Breast epithelium (tissue), 4 donors: ENCODE data around the gene ARL5C. TPM values are rescaled to one million over a fixed set of nuclear protein-coding genes. Genes with fewer than 3 reads are reported as not detected.

Source experiments
- DNase-seq, 2 donors: peaks; one replicate each; pipeline ENCODE4 v3.0.0-alpha.2; 2019; ENCODE audit warnings: low spot score in 2 of 2
- H3K27ac ChIP-seq, 2 donors: fragments of 200-600 bp; sonication (generic) in 1 of 2; one replicate each; pipeline ENCODE4 v1.5.1; 2016 to 2019; ENCODE audit warnings: mild to moderate bottlenecking in 1 of 2
- H3K27me3 ChIP-seq, 2 donors: fragments of 200-600 bp; sonication (generic) in 1 of 2; one replicate each; pipeline versions ENCODE4 v1.5.1 to v1.6.0; 2017 to 2019; ENCODE audit warnings: control low read depth in 1 of 2, mild to moderate bottlenecking in 1 of 2
- H3K36me3 ChIP-seq: fragments of 200-600 bp; one replicate; pipeline ENCODE4 v1.5.1; 2019
- H3K4me1 ChIP-seq, 2 donors: fragments of 200-600 bp; sonication (generic); one replicate each; pipeline ENCODE4 v1.5.1; 2016 to 2019; ENCODE audit warnings: control low read depth in 1 of 2
- H3K4me3 ChIP-seq, 3 donors: fragments of 200-600 bp; sonication (generic); 1 replicate in 2 of 3; 2 replicates in 1 of 3; pipeline ENCODE4 v1.5.1; 2016 to 2019; ENCODE audit warnings: mild to moderate bottlenecking in 3 of 3, moderate library complexity in 2 of 3
- H3K9me3 ChIP-seq, 2 donors: fragments of 200-600 bp; sonication (generic) in 1 of 2; one replicate each; pipeline ENCODE4 v1.5.1; 2016 to 2019; ENCODE audit warnings: control low read depth in 1 of 2
- POLR2A ChIP-seq: fragments of 450-650 bp; IDR thresholded peaks from one replicate; pipeline ENCODE4 v1.6.1; 2016; ENCODE audit warnings: antibody characterized with exemption, mild to moderate bottlenecking, moderate library complexity
- POLR2AphosphoS5 ChIP-seq, 3 donors: sonication (generic); formaldehyde crosslinking; IDR thresholded peaks; one replicate each; pipeline ENCODE4 v1.6.1; 2017; ENCODE audit warnings: antibody characterized with exemption in 3 of 3
- intact Hi-C: fragments of 100-400 bp; cut with DNase I; formaldehyde crosslinking; loops from one replicate; pipeline ENCODE4 v1.15.1; 2023; ENCODE audit warnings: low total_unique reads
- total RNA-seq, 3 donors: library from RNA; depleted of rRNA; stranded (reverse); fragments of >200 nt; gene quantifications; one replicate each; pipeline ENCODE4 v1.1.0, GENCODE V29; 2016
- TF ChIP-seq, protein P1 (sequence below), 3 donors: fragments of 450-650 bp; IDR thresholded peaks; one replicate each; pipeline ENCODE4 v1.5.1; 2016 to 2017; ENCODE audit warnings: antibody characterized with exemption in 3 of 3, mild to moderate bottlenecking in 3 of 3, moderate library complexity in 3 of 3

The ARL5C gene
- total RNA-seq, 3 donors from 2014 or later = not detected

DNA sequence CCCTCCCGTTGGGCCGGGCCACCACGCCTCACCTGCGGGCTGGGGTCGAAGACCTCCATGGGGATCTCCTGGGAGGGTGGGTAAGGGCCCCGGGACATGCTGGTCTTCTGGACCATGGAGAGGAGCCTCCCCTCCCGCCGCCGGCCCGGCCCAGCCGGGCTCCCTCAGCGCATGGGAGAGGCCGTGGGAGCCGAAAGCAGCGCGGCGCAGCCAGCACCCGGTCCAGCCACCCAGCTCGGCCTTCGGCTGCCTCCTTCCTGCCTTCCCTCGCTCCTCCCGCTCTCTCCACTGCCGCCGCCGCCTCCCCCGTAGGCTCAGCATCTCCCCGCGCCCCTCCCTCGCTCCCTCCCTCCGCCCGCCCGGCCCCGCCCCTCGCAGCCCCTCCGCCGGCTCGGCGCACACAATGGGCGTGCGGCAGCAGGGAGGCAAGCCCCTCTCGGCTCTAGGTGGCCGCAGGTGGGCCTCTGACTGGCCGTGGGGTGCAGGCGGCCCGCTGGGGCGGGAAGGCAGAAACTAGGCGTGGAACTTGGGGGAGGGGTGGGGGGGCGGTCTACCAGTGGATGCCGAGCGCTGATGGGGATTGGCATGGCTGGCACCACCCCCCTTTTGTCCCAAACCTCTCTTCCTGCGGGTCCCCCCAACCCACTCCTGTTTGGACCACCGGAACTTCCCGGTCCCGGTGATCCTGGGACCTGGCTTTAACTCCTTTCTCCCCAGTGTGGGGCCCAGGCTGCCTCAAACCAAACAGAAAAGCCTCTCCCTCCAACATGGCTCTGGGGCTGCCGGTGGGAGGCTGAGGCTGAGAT is 31.6 kb upstream of the ARL5C start, which contains the start of gene CACNB1:
TSS of gene CACNB1 (minus strand) at position 290 of the 806 bp plus-strand sequence. CDS start at position 116, 174 bp downstream.
- peaks cover 3% of the 10 kb centered on the region for H3K36me3 ChIP-seq
- H3K4me3 ChIP-seq = peak within 1 kb of the TSS; percentile 80 to 93 (median 81)
- intact Hi-C loops = no loop called here
- H3K9me3 ChIP-seq = no peaks in the 10 kb centered on the region
- TF ChIP-seq POLR2A (no peak), POLR2AphosphoS5 (IDR thresholded peaks at IDR 0.05) (no peak)
- TF ChIP-seq, protein P1, sequence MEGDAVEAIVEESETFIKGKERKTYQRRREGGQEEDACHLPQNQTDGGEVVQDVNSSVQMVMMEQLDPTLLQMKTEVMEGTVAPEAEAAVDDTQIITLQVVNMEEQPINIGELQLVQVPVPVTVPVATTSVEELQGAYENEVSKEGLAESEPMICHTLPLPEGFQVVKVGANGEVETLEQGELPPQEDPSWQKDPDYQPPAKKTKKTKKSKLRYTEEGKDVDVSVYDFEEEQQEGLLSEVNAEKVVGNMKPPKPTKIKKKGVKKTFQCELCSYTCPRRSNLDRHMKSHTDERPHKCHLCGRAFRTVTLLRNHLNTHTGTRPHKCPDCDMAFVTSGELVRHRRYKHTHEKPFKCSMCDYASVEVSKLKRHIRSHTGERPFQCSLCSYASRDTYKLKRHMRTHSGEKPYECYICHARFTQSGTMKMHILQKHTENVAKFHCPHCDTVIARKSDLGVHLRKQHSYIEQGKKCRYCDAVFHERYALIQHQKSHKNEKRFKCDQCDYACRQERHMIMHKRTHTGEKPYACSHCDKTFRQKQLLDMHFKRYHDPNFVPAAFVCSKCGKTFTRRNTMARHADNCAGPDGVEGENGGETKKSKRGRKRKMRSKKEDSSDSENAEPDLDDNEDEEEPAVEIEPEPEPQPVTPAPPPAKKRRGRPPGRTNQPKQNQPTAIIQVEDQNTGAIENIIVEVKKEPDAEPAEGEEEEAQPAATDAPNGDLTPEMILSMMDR (IDR thresholded peaks at IDR 0.05) = no peak
- peak in 1 of 2 donors; percentile 65 for DNase-seq
- H3K27ac ChIP-seq = peak within 1 kb of the TSS; percentile 97 to 98
- no peaks in the 10 kb centered on the region for H3K27me3 ChIP-seq
- peaks cover 12 to 18% of the 10 kb centered on the region in 2 donors for H3K4me1 ChIP-seq

DNA sequence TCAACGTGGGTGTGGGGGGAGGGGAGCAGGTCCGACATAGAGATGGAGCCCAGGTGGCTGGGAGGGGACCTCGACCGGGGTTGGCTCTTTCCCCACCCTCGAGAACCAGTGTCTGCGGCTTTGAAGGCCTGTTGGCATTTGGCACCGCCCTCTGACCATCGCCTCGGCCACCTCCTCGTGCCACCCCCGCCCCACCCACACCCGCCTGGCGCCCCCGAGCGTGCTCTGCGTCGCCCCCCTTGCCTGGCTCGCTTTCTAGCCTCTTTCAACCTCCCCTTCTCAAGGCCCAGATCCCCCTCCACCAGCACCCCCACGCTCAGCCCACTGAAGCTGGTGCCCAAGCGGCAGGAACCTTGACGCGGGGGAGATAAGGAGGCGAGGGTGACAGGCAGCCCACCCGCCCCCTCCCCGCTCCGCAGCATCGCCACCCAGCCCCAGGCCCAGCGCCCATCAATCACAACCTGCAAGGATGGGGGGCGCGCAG is 30.9 kb upstream of the ARL5C start:
- Histone ChIP-seq H3K36me3 (no peaks in the 10 kb centered on the region), H3K9me3 (no peaks in the 10 kb centered on the region), H3K4me1 (peaks cover 11 to 18% of the 10 kb centered on the region in 2 donors), H3K27me3 (no peaks in the 10 kb centered on the region), H3K27ac (peak overlapping the region; percentile 70 to 97), H3K4me3 (peak overlapping the region; percentile 80 to 93 (median 81))
- DNase-seq = no peak
- TF ChIP-seq POLR2A (no peak), POLR2AphosphoS5 (IDR thresholded peaks at IDR 0.05) (no peak)
- TF ChIP-seq, protein P1 (IDR thresholded peaks at IDR 0.05) = no peak
- intact Hi-C loops = no loop called here

DNA sequence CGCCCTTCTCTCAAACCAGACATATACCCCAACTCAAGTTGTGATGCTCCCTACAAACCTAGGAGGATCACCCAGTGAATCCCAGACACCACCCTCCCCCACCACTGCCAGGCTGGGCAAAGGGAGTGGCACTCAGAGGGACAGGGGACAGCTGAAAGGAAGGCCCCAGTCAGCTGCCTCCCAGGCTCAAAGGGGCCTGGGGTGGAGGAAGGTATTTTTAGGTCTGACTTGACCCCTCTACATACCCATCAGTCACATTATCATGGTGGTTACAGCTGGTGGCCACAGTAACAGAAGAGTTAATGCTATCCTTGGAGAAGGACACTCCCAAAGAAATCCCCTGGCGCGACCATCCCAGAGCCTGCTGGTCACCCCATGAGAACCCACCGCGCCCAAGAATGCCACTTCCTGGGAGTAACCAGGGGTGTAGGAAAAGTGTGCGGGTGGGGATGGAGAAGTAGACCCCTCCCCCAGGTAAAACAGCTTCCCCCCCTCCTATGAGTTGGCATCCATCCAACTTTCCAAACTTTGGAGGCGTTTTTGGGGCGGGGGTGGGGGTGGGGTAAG is 30.4 kb upstream of the ARL5C start:
- Histone ChIP-seq H3K4me1 (peaks cover 6 to 18% of the 10 kb centered on the region in 2 donors), H3K4me3 (peak overlapping the region; percentile 80 to 93 (median 81)), H3K27ac (peak overlapping the region; percentile 70 to 97), H3K36me3 (no peaks in the 10 kb centered on the region), H3K27me3 (no peaks in the 10 kb centered on the region), H3K9me3 (no peaks in the 10 kb centered on the region)
- intact Hi-C loops = no loop called here
- DNase-seq = no peak
- TF ChIP-seq, protein P1 (IDR thresholded peaks at IDR 0.05) = no peak
- TF ChIP-seq POLR2A = no peak
- no peak for TF ChIP-seq POLR2AphosphoS5 (IDR thresholded peaks at IDR 0.05)

DNA sequence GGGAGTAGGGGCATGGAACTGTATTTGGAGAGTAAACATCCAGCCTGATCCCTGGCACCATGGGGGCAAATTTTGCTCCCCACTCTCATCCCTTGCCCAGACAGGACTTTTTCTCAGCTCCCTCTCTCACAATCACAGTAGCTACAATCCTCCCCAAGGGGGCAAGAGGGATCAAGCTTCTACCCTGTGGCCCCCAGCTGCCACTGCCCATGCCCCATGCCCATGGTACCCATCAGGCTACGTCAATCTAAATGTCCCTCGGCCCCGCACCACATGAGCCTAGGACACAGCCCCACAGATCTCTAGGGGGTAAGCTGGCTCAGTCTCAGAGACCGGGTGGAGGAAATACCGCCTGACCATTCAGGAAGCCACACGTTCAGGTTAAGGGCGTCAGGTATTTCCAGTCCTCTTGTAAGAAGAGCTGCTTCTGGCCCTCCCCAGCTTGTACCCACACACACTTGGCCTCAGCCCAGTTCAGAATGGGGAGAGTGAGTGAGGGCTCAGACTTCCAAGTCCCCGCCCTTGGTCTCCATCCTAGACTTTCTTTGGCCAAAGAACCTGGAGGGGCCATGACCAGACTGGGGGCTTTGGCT is 29.7 kb upstream of the ARL5C start:
- no peak for DNase-seq
- Histone ChIP-seq H3K27ac (peak overlapping the region; percentile 54 to 97), H3K9me3 (no peaks in the 10 kb centered on the region), H3K4me1 (peaks cover 0 to 15% of the 10 kb centered on the region in 2 donors), H3K4me3 (peak overlapping the region in 1 of 3 donors; percentile 93), H3K27me3 (no peaks in the 10 kb centered on the region), H3K36me3 (no peaks in the 10 kb centered on the region)
- intact Hi-C loops = no loop called here
- TF ChIP-seq, protein P1 (IDR thresholded peaks at IDR 0.05) = no peak
- TF ChIP-seq POLR2AphosphoS5 (IDR thresholded peaks at IDR 0.05) (no peak), POLR2A (no peak)
